ENCODE results near the gene EXOSC5. TPM values are rescaled to one million over a fixed set of nuclear protein-coding genes. Genes with fewer than 3 reads are reported as not detected.
A peak's percentile ranks its signal among the peaks of the same experiment; 100 is the strongest.

Gene EXOSC5
- total and polyA plus RNA-seq, 2 of the 13 experiments (the other 11 are each of a cell fraction or from before 2014, with no cell fraction given) = 24.1 to 26.5 TPM

DNA sequence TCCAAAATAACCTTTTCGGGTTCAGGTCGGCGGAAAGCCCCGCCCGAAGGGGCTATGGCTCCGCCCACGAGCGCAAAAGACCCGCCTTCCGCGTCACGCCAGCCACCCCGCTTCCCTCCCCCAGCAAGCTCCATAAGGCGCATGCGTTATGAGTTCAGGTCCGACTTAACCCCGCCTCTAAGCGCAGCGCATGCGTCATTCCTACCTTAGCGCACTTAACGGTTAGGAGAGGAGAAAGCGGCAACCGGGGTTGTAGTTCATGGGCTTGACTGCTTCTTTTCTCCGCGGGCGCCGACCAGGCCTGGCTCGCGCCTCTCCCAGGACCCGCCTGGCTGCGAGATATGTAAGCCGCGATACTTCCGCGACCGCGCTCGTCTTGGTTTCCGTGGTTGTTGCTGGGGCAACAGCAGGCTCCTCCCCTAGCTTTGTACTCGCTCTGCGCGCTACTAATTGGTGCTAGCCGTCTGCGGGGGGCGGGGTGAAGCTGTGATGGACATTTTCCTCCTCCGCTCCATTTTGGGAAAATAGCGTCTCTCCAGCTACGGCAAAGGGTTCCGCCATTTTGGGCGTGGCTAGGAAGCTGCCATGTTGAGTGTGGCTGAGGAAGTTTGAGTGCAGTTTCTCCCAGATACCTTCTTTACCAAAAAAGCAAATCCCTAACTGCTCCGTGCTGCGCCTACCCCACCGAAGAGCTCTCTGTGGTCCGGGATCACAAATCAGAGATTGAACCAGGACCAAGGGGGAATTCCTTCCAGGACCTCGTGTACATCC is 33.2 kb downstream of the EXOSC5 start, which contains the start of gene B9D2 (continued):
- TF ChIP-seq ZNF281 (CRISPR knock-in tag; IDR thresholded peaks at IDR 0.05; ENCODE audit: borderline replicate concordance) (peak; percentile 10; the same call in 1 of the 2 replicates), ZNF362 (CRISPR knock-in tag; IDR thresholded peaks at IDR 0.05; ENCODE audit: borderline replicate concordance) (no peak), ETV6 (CRISPR knock-in tag; conservative IDR thresholded peaks at IDR 0.05) (peak; percentile 68; the same call in 1 of the 2 replicates), HMG20A (CRISPR knock-in tag; IDR thresholded peaks at IDR 0.05; ENCODE audit: borderline replicate concordance) (no peak), THAP7 (CRISPR knock-in tag; IDR thresholded peaks at IDR 0.05) (peak; percentile 100), YEATS4 (CRISPR knock-in tag; IDR thresholded peaks at IDR 0.05; ENCODE audit: borderline replicate concordance) (peak; percentile 28; the same call in 1 of the 2 replicates), ZC3H13 (CRISPR knock-in tag; IDR thresholded peaks at IDR 0.05) (no peak; the same call in 1 of the 2 replicates), ZNF788 (CRISPR knock-in tag; IDR thresholded peaks at IDR 0.05; ENCODE audit: borderline replicate concordance) (no peak), FOXC1 (CRISPR knock-in tag; IDR thresholded peaks at IDR 0.05; ENCODE audit: borderline replicate concordance) (peak; percentile 68; the same call in 1 of the 2 replicates), ZFY (CRISPR knock-in tag; IDR thresholded peaks at IDR 0.05) (peak; percentile 34), ATF7-NPFF (CRISPR knock-in tag; IDR thresholded peaks at IDR 0.05; ENCODE audit: low read depth) (no peak; the same call in 1 of the 2 replicates), HOXA3 (CRISPR knock-in tag; IDR thresholded peaks at IDR 0.05) (peak; percentile 100), ZNF335 (CRISPR knock-in tag; IDR thresholded peaks at IDR 0.05) (no peak), NFYC (CRISPR knock-in tag; IDR thresholded peaks at IDR 0.05) (peak; percentile 85)
- TF ChIP-seq, protein P1, sequence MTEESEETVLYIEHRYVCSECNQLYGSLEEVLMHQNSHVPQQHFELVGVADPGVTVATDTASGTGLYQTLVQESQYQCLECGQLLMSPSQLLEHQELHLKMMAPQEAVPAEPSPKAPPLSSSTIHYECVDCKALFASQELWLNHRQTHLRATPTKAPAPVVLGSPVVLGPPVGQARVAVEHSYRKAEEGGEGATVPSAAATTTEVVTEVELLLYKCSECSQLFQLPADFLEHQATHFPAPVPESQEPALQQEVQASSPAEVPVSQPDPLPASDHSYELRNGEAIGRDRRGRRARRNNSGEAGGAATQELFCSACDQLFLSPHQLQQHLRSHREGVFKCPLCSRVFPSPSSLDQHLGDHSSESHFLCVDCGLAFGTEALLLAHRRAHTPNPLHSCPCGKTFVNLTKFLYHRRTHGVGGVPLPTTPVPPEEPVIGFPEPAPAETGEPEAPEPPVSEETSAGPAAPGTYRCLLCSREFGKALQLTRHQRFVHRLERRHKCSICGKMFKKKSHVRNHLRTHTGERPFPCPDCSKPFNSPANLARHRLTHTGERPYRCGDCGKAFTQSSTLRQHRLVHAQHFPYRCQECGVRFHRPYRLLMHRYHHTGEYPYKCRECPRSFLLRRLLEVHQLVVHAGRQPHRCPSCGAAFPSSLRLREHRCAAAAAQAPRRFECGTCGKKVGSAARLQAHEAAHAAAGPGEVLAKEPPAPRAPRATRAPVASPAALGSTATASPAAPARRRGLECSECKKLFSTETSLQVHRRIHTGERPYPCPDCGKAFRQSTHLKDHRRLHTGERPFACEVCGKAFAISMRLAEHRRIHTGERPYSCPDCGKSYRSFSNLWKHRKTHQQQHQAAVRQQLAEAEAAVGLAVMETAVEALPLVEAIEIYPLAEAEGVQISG (CRISPR knock-in tag; IDR thresholded peaks at IDR 0.05) = no peak; the same call in 1 of the 2 replicates
- TF ChIP-seq, protein P2, sequence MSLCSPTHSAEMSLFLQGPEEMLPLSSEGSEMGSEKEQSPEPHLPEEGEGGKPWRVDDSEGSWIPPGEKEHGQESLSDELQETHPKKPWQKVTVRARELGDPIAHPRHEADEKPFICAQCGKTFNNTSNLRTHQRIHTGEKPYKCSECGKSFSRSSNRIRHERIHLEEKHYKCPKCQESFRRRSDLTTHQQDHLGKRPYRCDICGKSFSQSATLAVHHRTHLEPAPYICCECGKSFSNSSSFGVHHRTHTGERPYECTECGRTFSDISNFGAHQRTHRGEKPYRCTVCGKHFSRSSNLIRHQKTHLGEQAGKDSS (CRISPR knock-in tag; IDR thresholded peaks at IDR 0.05; ENCODE audit: borderline replicate concordance, low read depth) = no peak
